DMS 273 (cell line): Measurements from ENCODE around the gene HMCN1.

Experiments used
- DNase-seq: peaks from one replicate; lab custom pipeline; 2025; ENCODE audit not compliant: unreplicated experiment; lab: John Stamatoyannopoulos, UW

Gene HMCN1

GRCh38 chr1:186002406-186002805, 268.2 kb downstream of the HMCN1 start:
- DNase-seq = no peak

- DNase-seq = no peak
These were observed 275.0 kb downstream of the HMCN1 start for GRCh38 chr1:186009039-186009737.

GRCh38 chr1:186014370-186015037, 280.3 kb downstream of the HMCN1 start:
- DNase-seq = no peak

- DNase-seq = no peak
These were observed 282.7 kb downstream of the HMCN1 start for GRCh38 chr1:186016856-186017255.

- DNase-seq = no peak
These were observed 288.0 kb downstream of the HMCN1 start for GRCh38 chr1:186022184-186022583.

- no peak for DNase-seq
These were observed 292.8 kb downstream of the HMCN1 start for GRCh38 chr1:186026946-186027345.

GRCh38 chr1:186027621-186028020, 293.4 kb downstream of the HMCN1 start:
- DNase-seq = no peak

- DNase-seq = no peak
These were observed 296.3 kb downstream of the HMCN1 start for GRCh38 chr1:186030453-186030852.

GRCh38 chr1:186033847-186034271, 299.7 kb downstream of the HMCN1 start:
- DNase-seq = peak; percentile 17

- no peak for DNase-seq
These were observed 308.0 kb downstream of the HMCN1 start for GRCh38 chr1:186042230-186042629.

- DNase-seq = no peak
These were observed 309.1 kb downstream of the HMCN1 start for GRCh38 chr1:186043296-186043695.

- DNase-seq = no peak
These were observed 310.0 kb downstream of the HMCN1 start for GRCh38 chr1:186044079-186044685.

- DNase-seq = no peak
These were observed 312.4 kb downstream of the HMCN1 start for GRCh38 chr1:186046437-186047211.

GRCh38 chr1:186050360-186050759, 316.2 kb downstream of the HMCN1 start:
- no peak for DNase-seq

- DNase-seq = no peak
These were observed 319.8 kb downstream of the HMCN1 start for GRCh38 chr1:186054003-186054402.

GRCh38 chr1:186054932-186055331, 320.7 kb downstream of the HMCN1 start:
- DNase-seq = no peak

- DNase-seq = no peak
These were observed 321.7 kb downstream of the HMCN1 start for GRCh38 chr1:186055846-186056245.

GRCh38 chr1:186057086-186057485, 322.9 kb downstream of the HMCN1 start:
- DNase-seq = no peak

GRCh38 chr1:186059311-186059710, 325.1 kb downstream of the HMCN1 start:
- DNase-seq = peak; percentile 67

GRCh38 chr1:186059752-186060151, 325.6 kb downstream of the HMCN1 start:
- no peak for DNase-seq

- DNase-seq = no peak
These were observed 326.0 kb downstream of the HMCN1 start for GRCh38 chr1:186060226-186060625.
